A673 (cell line): Measurements from ENCODE around the gene EXOC3. TPM values are rescaled to one million over a fixed set of nuclear protein-coding genes. Genes with fewer than 3 reads are reported as not detected.

Experiments used
- BruUV-seq: library from RNA; stranded (reverse); fragments of 400-500 nt; replicated peaks from 2 replicates; lab custom pipeline; 2021; lab: Mats Ljungman, UMichigan
- CTCF ChIA-PET: fragments of 300-600 bp; sonication (Branson Sonifier 250); formaldehyde crosslinking; loops from one replicate; lab custom pipeline; 2022; ENCODE audit warnings: antibody characterized with exemption; lab: Charles Lee
- POLR2A ChIA-PET: fragments of 300-600 bp; sonication (Branson Sonifier 250); formaldehyde crosslinking; loops from one replicate; lab custom pipeline; 2022; ENCODE audit warnings: antibody characterized with exemption; ENCODE audit not compliant: low non-redundant PET; lab: Charles Lee
- DNase-seq: peaks from one replicate; pipeline ENCODE4 v3.0.0-alpha.2; 2015; ENCODE audit warnings: low spot score
- H3K27ac ChIP-seq: fragments of 200-600 bp; sonication (generic); 2 replicates; pipeline ENCODE4 v1.5.1; 2016; ENCODE audit warnings: mixed run types, low read depth, mild to moderate bottlenecking, mixed read lengths, antibody characterized with exemption, low read length; ENCODE audit not compliant: poor library complexity, severe bottlenecking
- H3K27me3 ChIP-seq: fragments of 200-600 bp; sonication (generic); replicated peaks from 2 replicates; pipeline ENCODE4 v1.6.1; 2017; ENCODE audit warnings: mixed run types, low read depth, mild to moderate bottlenecking, mixed read lengths, antibody characterized with exemption, low read length; ENCODE audit not compliant: insufficient read depth, poor library complexity
- H3K36me3 ChIP-seq: fragments of 200-600 bp; sonication (generic); 2 replicates; pipeline ENCODE4 v1.6.1; 2016; ENCODE audit warnings: mixed run types, mild to moderate bottlenecking, mixed read lengths, antibody characterized with exemption, low read length; ENCODE audit not compliant: insufficient read depth, poor library complexity, severe bottlenecking
- H3K4me1 ChIP-seq: fragments of 200-600 bp; sonication (generic); 2 replicates; pipeline ENCODE4 v1.6.1; 2017; ENCODE audit warnings: mixed run types, mild to moderate bottlenecking, mixed read lengths, antibody characterized with exemption, low read length; ENCODE audit not compliant: insufficient read depth, poor library complexity, severe bottlenecking
- H3K4me3 ChIP-seq: fragments of 200-600 bp; sonication (generic); 2 replicates; pipeline ENCODE4 v1.5.1; 2016; ENCODE audit warnings: low read depth, mixed run types, mild to moderate bottlenecking, mixed read lengths, low read length; ENCODE audit not compliant: poor library complexity, severe bottlenecking
- H3K9me3 ChIP-seq: fragments of 200-600 bp; sonication (generic); 2 replicates; pipeline ENCODE4 v1.6.1; 2016; ENCODE audit warnings: mixed run types, low read depth, mild to moderate bottlenecking, mixed read lengths, antibody characterized with exemption, low read length; ENCODE audit not compliant: poor library complexity, severe bottlenecking
- CTCF ChIP-seq: fragments of 300-800, 200-600 bp; sonication (generic); conservative IDR thresholded peaks from 2 replicates; pipeline ENCODE4 v1.5.1; 2017; ENCODE audit warnings: low read depth, mild to moderate bottlenecking, antibody characterized with exemption, low read length, moderate library complexity, mixed read lengths
- EZH2 ChIP-seq: fragments of 200-600 bp; sonication (generic); IDR thresholded peaks from 2 replicates; pipeline ENCODE4 v1.6.1; 2017; ENCODE audit warnings: borderline replicate concordance, low read depth, mild to moderate bottlenecking, mixed read lengths, antibody characterized with exemption, low read length; ENCODE audit not compliant: poor library complexity, severe bottlenecking
- intact Hi-C: fragments of 100-400 bp; cut with micrococcal nuclease; formaldehyde crosslinking; loops from one replicate; pipeline ENCODE4 v1.10.0; 2022; ENCODE audit not compliant: unreplicated experiment
- total RNA-seq: library from RNA; stranded (reverse); gene quantifications from 2 replicates; pipeline ENCODE4 v1.2.3, GENCODE V29; 2021

The EXOC3 gene
- total RNA-seq, 1 experiment from 2014 or later = 46.7 TPM

GRCh38 chr5:425714-426113 lies 17.3 kb upstream of the EXOC3 start:
- no TSS peak for BruUV-seq
- no peak overlapping the region for H3K27ac ChIP-seq
- H3K27me3 ChIP-seq = no peaks in the 10 kb centered on the region
- H3K4me3 ChIP-seq = no peak overlapping the region
- ChIA-PET POLR2A (no interaction called here), CTCF (interaction anchor here (0.8 to 1.1 kb wide), 3 partner anchors 12 to 237 kb away, joined by 3 to 5 read pairs (median 3); no protein-coding TSS in a partner anchor)
- no peaks in the 10 kb centered on the region for H3K9me3 ChIP-seq
- peak; percentile 65 for DNase-seq
- H3K4me1 ChIP-seq = no peaks in the 10 kb centered on the region
- no peaks in the 10 kb centered on the region for H3K36me3 ChIP-seq
- intact Hi-C loops = no loop called here
- TF ChIP-seq CTCF (peak; percentile 63), EZH2 (no peak)

- CTCF ChIA-PET = interaction anchor here (0.8 to 1.1 kb wide), 3 partner anchors 12 to 238 kb away, joined by 3 to 5 read pairs (median 3); no protein-coding TSS in a partner anchor
- no TSS peak for BruUV-seq
- intact Hi-C loops = no loop called here
Observed at GRCh38 chr5:426392-426976, 16.5 kb upstream of the EXOC3 start.

GRCh38 chr5:427415-428087 lies 15.4 kb upstream of the EXOC3 start:
- ChIA-PET CTCF (no interaction called here), POLR2A (no interaction called here)
- no peak for TF ChIP-seq CTCF
- no peak for TF ChIP-seq EZH2
- Histone ChIP-seq H3K4me1 (no peaks in the 10 kb centered on the region), H3K27me3 (no peaks in the 10 kb centered on the region), H3K4me3 (no peak overlapping the region), H3K36me3 (no peaks in the 10 kb centered on the region), H3K9me3 (no peaks in the 10 kb centered on the region), H3K27ac (no peak overlapping the region)
- no TSS peak for BruUV-seq
- intact Hi-C loops = no loop called here
- no peak for DNase-seq

More at GRCh38 chr5:426392-426976, 16.5 kb upstream of the EXOC3 start:
- TF ChIP-seq CTCF = no peak
- no peak for DNase-seq
- Histone ChIP-seq H3K36me3 (no peaks in the 10 kb centered on the region), H3K27me3 (no peaks in the 10 kb centered on the region), H3K4me3 (no peak overlapping the region), H3K4me1 (no peaks in the 10 kb centered on the region), H3K27ac (no peak overlapping the region), H3K9me3 (no peaks in the 10 kb centered on the region)
- POLR2A ChIA-PET = no interaction called here
